Lower leg skin (tissue), 4 donors: Measurements from ENCODE around the gene IDH3G. TPM values are rescaled to one million over a fixed set of nuclear protein-coding genes. Genes with fewer than 3 reads are reported as not detected.

ENCODE experiments used
- DNase-seq, 2 donors: peaks; one replicate each; pipeline ENCODE4 v3.0.0-alpha.2; 2019; ENCODE audit warnings: low spot score in 2 of 2
- H3K4me3 ChIP-seq: fragments of 200-600 bp; sonication (generic); 2 replicates; pipeline ENCODE4 v1.5.1; 2017; ENCODE audit warnings: mild to moderate bottlenecking, low read depth; ENCODE audit not compliant: poor library complexity, severe bottlenecking
- POLR2A ChIP-seq, 2 donors: fragments of 450-650 bp; IDR thresholded peaks; one replicate each; pipeline ENCODE4 v1.6.1; 2016 to 2017; ENCODE audit warnings: antibody characterized with exemption in 2 of 2, mild to moderate bottlenecking in 1 of 2, moderate library complexity in 1 of 2
- WGBS, 2 donors: methylation state at CpG; one replicate each; pipeline ENCODE4 v1.1.5; 2018; 5-methylcytosine and 5-hydroxymethylcytosine counted together
- intact Hi-C: fragments of 100-400 bp; cut with DNase I; formaldehyde crosslinking; loops from one replicate; pipeline ENCODE4 v1.15.0; 2023; ENCODE audit warnings: low total_unique reads
- total RNA-seq, 4 donors: library from RNA; depleted of rRNA; stranded (reverse); fragments of >200 nt; gene quantifications; one replicate each; pipeline ENCODE4 v1.1.0, GENCODE V29; 2016
- TF ChIP-seq, protein P1 (sequence below), 3 donors: fragments of 450-650 bp; IDR thresholded peaks; one replicate each; pipeline ENCODE4 v1.5.1; 2016; ENCODE audit warnings: antibody characterized with exemption in 3 of 3, mild to moderate bottlenecking in 3 of 3, moderate library complexity in 2 of 3

Gene IDH3G
- total RNA-seq, 4 donors from 2014 or later: 66.2 to 94.8 (median 76.1) TPM

DNA sequence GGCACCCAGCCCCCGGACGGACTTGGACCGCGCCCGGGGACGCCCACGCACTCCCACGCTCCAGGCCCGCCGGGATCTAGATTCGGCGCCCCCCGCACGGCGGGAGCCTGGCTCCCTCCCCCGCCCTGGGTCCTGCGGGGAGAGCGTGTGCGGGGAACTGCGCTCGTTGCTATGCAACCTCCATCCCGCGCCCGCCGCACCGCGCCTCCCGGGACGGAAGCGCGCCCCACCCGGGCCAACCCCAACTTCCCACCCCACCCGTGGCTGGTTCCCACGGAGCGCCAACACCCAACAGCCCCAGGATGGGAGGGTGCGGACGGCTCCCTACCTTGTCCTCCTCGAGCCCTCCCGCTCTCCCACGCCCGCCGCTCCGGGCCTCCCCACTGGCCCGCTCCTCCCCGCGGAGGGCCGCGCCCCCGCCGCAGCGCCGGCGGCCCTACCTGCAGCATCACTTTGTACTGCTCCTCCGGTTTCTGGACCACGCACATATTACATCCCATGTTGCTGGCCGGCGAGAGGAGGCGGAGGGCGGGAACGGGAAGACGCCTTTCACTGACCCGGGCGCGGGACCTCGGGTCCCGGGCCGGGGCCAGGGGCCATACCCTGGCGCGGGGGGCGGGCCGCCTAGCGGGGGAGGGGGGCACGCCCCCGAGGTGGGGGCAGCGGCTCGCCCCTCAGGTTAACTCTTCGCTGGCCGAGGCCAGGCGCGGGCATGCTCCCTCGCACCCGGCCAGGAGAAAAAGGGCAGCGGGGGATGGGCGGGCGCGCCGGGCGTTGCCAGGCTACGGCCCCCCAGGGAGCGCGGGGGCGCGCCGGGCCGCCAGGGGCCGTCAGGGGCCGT lies 35.8 kb upstream of the IDH3G start, which contains the start of gene PDZD4:
Gene PDZD4, minus strand, starts transcription at position 746 of the 841 bp plus-strand sequence. Its CDS starts 246 bp downstream, at position 500.
- 0 to 30% methylated on average over 2 to 80 of the region's 97 CpGs for WGBS, 2 donors
- H3K4me3 ChIP-seq: no peak within 1 kb of the TSS
- no peak for TF ChIP-seq POLR2A (IDR thresholded peaks at IDR 0.05)
- TF ChIP-seq, protein P1, sequence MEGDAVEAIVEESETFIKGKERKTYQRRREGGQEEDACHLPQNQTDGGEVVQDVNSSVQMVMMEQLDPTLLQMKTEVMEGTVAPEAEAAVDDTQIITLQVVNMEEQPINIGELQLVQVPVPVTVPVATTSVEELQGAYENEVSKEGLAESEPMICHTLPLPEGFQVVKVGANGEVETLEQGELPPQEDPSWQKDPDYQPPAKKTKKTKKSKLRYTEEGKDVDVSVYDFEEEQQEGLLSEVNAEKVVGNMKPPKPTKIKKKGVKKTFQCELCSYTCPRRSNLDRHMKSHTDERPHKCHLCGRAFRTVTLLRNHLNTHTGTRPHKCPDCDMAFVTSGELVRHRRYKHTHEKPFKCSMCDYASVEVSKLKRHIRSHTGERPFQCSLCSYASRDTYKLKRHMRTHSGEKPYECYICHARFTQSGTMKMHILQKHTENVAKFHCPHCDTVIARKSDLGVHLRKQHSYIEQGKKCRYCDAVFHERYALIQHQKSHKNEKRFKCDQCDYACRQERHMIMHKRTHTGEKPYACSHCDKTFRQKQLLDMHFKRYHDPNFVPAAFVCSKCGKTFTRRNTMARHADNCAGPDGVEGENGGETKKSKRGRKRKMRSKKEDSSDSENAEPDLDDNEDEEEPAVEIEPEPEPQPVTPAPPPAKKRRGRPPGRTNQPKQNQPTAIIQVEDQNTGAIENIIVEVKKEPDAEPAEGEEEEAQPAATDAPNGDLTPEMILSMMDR (IDR thresholded peaks at IDR 0.05): no peak
- no peak for DNase-seq
- intact Hi-C loops: no loop called here

DNA sequence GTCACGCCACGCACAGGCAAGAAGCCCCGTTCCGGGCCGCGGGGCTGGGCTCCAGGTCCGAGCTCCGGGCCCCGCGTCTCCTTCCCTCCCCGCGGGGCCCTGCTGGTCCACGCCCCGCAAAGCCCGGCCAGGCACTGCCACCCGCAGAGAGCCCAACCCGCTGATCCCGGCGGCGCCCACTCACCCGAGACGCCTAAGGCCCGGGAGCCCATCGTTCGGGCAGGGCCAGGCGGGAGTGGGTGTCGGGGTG lies 35.3 kb upstream of the IDH3G start:
- TF ChIP-seq, protein P1 (IDR thresholded peaks at IDR 0.05): no peak
- no peak for TF ChIP-seq POLR2A (IDR thresholded peaks at IDR 0.05)
- H3K4me3 ChIP-seq: no peak overlapping the region
- WGBS, 2 donors: 33% methylated on average over 27 of the region's 27 CpGs; no CpG with 5 or more reads in 1 of the 2 donors
- intact Hi-C loops: no loop called here
- no peak for DNase-seq

DNA sequence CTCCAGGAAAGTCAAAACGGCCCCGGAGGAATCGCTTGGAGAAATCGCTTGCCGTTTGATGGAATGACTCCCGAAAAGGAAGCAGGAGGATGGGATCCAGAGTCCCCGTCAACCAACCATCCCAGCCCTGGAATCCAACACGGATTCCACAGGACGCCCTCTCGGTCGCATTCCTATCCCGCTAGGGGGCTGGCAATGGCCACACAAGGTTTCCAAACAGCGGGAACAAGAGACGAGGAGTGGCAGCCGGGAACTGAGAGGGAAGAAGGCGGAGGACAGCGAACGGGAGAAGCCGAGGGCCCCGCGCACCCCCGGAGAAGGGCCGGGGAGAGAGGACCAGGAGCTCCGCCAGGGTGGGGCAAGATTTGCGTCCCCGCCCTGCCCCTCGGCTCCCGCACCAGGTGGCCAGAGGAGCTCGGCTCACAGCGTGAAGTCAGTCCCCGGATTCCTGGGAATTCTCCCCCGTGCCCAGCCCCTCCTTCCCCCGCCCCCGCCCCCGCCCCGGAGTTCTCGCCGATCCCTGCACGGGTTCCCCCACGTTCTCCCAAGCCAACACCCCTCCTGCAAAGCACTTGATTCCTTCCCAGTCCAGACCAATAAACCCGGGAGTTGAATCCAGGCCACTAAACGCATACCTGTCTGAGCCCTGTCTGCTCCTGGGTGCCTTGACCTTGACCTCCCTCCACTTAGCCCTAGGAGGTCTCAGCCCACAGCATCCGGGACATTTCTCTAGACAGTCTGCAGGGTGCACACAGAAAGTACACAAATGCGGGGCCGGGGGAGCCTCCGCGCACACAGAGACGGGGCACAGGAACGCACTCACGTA lies 34.8 kb upstream of the IDH3G start:
- WGBS, 2 donors: 29 to 41% methylated on average over 13 to 50 of the region's 50 CpGs
- no peak overlapping the region for H3K4me3 ChIP-seq
- no peak for DNase-seq

DNA sequence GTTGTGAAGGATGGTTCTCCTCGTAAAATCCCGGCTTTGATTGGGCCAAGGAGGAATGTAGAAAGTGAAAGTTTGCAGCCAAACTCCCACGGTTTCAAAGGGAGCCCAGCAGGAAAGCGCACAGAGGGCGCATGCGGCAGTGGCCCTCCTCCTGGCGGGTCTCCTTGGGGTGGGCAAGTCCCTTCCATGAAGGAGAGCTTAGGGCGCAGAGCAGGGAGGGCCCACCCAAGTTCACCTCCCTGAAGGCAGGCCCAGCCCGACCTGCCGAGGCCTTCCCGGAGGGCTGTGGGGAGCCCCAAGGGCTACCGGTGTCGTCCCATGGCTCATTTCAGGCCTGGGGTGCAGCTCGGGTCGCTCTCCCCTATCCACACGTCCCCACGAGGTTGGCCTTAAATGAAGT lies 34.1 kb upstream of the IDH3G start:
- intact Hi-C loops: no loop called here
- no peak for DNase-seq
- no peak overlapping the region for H3K4me3 ChIP-seq
- TF ChIP-seq, protein P1 (IDR thresholded peaks at IDR 0.05): no peak
- TF ChIP-seq POLR2A (IDR thresholded peaks at IDR 0.05): no peak
- WGBS, 2 donors: 38 to 44% methylated on average over 5 to 17 of the region's 17 CpGs

More for the DNA sequence above, 34.8 kb upstream of the IDH3G start:
- TF ChIP-seq, protein P1 (IDR thresholded peaks at IDR 0.05): no peak
- TF ChIP-seq POLR2A (IDR thresholded peaks at IDR 0.05): no peak
- intact Hi-C loops: no loop called here

DNA sequence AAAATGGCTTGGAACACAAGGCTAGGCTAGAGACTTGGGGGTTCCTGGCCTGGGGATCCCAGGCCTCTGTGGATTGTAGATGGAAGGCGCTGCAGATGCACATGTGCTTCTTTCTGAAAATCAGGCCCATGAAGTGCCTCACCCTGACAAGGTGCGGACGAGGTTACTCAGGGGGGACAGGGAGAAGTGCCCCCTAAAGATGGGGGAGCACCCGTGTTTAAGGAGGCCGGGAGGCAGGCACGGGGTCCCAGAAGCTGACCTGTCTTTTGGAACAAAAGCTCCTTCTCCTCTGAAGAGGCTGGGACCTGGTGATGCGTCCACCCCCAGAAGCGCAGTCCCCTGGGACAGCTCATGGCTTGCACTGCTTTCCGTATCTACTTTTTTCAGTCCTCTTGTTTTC lies 33.7 kb upstream of the IDH3G start:
- H3K4me3 ChIP-seq: no peak overlapping the region
- 82 to 96% methylated on average over 9 of the region's 9 CpGs for WGBS, 2 donors
- intact Hi-C loops: no loop called here
- TF ChIP-seq, protein P1 (IDR thresholded peaks at IDR 0.05): no peak
- DNase-seq: no peak
